ENCODE data around the gene SCARB1. TPM values are rescaled to one million over a fixed set of nuclear protein-coding genes. Genes with fewer than 3 reads are reported as not detected.

SCARB1 gene
- total RNA-seq, 1 donor from 2014 or later, result 24.0 TPM

DNA sequence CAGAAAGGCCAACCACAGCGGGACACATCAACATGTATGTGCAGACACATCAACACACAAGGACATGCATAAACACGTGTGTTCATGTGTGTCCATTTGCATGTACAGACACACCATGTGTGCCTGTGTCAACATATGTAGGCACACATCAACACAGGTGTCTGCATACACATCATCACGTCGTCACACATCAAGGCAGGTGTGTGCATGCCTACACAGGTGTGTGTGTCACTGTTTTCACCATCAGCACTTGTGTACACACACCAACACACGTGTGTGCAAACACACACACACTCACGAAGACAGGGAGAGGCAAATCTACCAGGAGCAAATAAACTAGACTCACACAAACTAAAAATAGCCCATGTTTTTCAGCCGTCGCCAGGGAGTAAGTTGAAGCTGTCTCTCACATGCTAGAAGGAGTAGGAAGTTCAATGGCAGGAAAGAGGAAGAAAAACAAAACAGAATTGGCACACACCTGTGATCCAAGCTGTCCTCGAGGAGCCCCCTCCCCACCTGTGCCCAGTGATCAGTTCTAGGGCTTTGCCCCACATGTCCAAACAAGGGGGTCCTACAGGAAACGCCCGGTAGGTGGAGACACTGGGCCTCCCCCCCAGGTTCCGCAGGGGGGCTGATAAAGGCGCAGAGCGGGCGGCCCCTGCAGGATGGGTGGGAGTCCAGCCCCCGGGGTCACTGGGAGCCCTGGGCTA lies 7.4 kb downstream of the SCARB1 start:
- H3K4me1 ChIP-seq, result peaks cover 45% of the 10 kb centered on the region
- no peaks in the 10 kb centered on the region for H3K27me3 ChIP-seq (ENCODE audit: low read depth)
- no peaks in the 10 kb centered on the region for H3K9me3 ChIP-seq
- intact Hi-C loops (cut with DNase I), result no loop called here
- no peak overlapping the region for H3K4me3 ChIP-seq
- no peaks in the 10 kb centered on the region for H3K36me3 ChIP-seq
- DNase-seq (no peak), ATAC-seq (no peak)
- TF ChIP-seq, protein P1, sequence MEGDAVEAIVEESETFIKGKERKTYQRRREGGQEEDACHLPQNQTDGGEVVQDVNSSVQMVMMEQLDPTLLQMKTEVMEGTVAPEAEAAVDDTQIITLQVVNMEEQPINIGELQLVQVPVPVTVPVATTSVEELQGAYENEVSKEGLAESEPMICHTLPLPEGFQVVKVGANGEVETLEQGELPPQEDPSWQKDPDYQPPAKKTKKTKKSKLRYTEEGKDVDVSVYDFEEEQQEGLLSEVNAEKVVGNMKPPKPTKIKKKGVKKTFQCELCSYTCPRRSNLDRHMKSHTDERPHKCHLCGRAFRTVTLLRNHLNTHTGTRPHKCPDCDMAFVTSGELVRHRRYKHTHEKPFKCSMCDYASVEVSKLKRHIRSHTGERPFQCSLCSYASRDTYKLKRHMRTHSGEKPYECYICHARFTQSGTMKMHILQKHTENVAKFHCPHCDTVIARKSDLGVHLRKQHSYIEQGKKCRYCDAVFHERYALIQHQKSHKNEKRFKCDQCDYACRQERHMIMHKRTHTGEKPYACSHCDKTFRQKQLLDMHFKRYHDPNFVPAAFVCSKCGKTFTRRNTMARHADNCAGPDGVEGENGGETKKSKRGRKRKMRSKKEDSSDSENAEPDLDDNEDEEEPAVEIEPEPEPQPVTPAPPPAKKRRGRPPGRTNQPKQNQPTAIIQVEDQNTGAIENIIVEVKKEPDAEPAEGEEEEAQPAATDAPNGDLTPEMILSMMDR (IDR thresholded peaks at IDR 0.05), result peak; percentile 35
- no peak overlapping the region for H3K27ac ChIP-seq

DNA sequence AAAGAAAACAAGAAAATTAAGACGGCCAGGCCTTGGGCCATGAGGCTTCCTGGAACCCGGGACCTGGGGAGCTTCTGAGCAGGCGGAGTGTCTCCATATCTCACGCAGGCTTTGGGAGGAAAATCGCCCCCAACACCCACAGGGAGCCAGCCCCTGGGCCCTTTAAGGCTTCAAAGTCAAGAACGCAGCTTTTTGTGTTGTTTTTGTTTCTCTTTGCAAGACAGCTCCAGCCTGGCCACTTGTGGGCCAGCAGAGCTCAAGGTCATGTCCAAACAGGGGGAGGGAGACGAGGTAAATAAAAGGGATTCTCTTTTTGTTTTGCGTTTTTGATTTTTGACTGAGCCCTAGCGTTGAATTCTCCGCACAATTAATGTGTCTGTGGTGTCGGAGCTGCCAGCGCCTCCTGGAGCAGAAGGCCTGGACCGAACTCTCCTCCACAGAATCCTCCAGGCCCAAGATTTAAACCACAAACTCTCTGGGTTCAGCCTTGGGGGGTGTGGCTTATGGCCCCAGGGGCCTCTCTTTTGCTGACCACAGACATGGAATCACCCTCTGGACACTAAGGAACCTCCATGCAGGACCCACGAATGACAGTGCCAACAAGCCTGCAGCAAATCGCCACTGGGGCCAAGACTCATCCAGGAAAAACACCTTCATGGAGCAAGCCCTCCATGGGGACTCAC lies 8.2 kb downstream of the SCARB1 start:
- H3K4me1 ChIP-seq, result peaks cover 45% of the 10 kb centered on the region
- no peak for DNase-seq

DNA sequence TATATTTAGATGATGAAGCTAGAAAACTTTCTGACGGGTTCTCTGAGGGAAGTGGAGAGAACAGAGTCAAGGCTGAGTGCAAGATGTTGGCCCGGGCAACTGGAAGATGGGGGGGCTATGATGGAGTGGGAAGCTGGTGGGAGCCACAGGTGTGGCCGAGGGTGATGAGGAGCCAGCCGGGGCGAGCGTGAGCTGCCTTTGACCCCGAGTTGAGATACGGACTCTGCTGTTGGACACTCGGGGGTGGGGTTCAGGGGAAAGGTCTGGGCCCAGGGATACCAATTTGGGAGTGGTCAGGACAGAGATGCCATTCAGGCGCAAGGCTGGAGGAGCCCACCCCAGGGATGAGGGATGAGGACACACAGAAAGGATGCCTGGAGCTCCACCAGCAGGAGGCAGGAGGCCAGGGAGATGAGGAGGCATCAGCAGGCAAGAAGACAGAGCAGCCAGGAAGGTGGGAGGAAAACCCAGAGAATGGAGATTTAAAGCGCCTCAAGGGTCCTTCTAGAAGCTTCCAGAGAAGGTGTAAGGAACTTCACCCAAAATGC lies 9.0 kb downstream of the SCARB1 start:
- TF ChIP-seq, protein P1 (IDR thresholded peaks at IDR 0.05), result no peak
- Histone ChIP-seq H3K4me1 (peaks cover 45% of the 10 kb centered on the region), H3K9me3 (no peaks in the 10 kb centered on the region), H3K4me3 (no peak overlapping the region), H3K36me3 (no peaks in the 10 kb centered on the region), H3K27ac (no peak overlapping the region), H3K27me3 (ENCODE audit: low read depth) (no peaks in the 10 kb centered on the region)
- no peak for ATAC-seq
- no peak for DNase-seq
- intact Hi-C loops (cut with DNase I), result no loop called here

More for the DNA sequence above, 8.2 kb downstream of the SCARB1 start:
- Histone ChIP-seq H3K9me3 (no peaks in the 10 kb centered on the region), H3K4me3 (no peak overlapping the region), H3K27ac (peak overlapping the region; percentile 24), H3K36me3 (no peaks in the 10 kb centered on the region), H3K27me3 (ENCODE audit: low read depth) (no peaks in the 10 kb centered on the region)
- TF ChIP-seq, protein P1 (IDR thresholded peaks at IDR 0.05), result no peak
- no peak for ATAC-seq
- intact Hi-C loops (cut with DNase I), result no loop called here

DNA sequence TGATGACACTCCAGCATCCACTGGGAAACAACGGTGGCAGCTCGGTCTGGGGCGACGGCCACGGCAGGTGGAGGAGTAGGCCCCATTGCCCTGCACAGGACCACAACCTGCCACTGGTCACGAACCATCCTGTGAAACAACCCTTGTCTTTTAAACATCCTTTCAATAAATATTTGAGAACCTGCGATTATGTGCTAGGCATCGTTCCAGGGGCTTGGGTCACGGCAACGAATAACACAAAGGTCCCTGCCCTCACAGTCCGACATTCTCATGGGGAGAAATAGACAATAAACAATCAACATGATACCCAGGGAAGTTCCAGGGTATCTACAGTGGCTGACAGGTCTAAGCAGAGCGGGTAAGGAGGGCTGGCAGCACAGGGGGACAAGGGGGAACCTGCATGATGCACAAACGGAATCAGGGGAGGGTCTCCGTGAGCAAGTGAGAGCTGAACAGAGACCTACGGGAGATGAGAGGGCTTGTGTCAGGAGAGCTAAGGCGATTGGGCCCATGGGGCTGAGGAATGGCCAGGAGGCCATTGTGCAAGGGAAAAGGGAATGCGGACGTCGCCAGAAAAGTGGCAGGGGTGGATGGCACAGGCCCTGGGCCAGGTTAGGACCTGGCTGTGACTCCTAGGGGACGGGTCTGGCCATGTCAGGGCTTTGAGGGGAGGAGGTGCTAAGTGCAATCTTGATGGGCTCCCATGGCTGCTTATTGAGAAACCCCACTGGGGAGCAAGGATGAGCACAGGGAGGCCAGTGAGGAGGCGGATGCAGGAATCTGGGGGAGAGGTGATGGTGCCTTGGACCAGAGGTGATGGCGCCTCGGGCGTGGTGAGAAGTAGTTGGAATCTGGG lies 9.7 kb downstream of the SCARB1 start:
- Histone ChIP-seq H3K4me3 (no peak overlapping the region), H3K27ac (no peak overlapping the region), H3K9me3 (no peaks in the 10 kb centered on the region), H3K4me1 (peaks cover 45% of the 10 kb centered on the region), H3K36me3 (no peaks in the 10 kb centered on the region), H3K27me3 (ENCODE audit: low read depth) (no peaks in the 10 kb centered on the region)
- DNase-seq (no peak), ATAC-seq (no peak)
- TF ChIP-seq, protein P1 (IDR thresholded peaks at IDR 0.05), result no peak
- intact Hi-C loops (cut with DNase I), result no loop called here

DNA sequence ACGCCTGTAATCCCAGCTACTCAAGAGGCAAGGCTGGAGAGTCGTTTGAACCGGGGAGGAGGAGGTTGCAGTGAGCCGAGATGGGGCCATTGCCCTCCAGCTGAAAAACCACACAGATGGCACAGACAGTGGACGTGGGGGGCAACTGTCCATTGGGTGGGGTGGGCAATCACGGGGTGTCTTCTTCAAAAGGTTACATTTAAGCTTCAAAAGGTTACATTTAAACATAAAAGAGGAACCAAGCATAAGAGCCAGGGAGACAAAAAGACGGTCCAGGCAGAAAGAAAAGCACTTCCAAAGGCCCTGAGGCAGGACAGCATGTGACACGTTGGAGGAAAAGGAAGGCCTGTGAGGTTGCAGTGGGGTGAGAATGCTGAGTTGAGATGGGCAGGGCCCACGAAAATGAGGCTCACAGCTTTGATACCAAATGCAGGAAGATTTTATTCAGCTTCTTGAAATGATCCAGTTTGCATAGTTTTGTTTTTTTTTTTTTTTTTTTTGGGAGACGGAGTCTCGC lies 10.7 kb downstream of the SCARB1 start:
- H3K4me1 ChIP-seq, result peaks cover 45% of the 10 kb centered on the region
- ATAC-seq (no peak), DNase-seq (no peak)
- no peak overlapping the region for H3K4me3 ChIP-seq
- intact Hi-C loops (cut with DNase I), result no loop called here
- no peaks in the 10 kb centered on the region for H3K9me3 ChIP-seq
- peak overlapping the region; percentile 73 for H3K27ac ChIP-seq
- TF ChIP-seq, protein P1 (IDR thresholded peaks at IDR 0.05), result no peak
- H3K36me3 ChIP-seq, result no peaks in the 10 kb centered on the region
- H3K27me3 ChIP-seq (ENCODE audit: low read depth), result no peaks in the 10 kb centered on the region

Data from lower lobe of right lung (tissue), 2 donors.